IPS-18c (cell line): ENCODE data around the gene ADAMTS2.

Experiments used
- H3K4me3 ChIP-seq: 2 replicates; pipeline ENCODE4 v1.7.0; 2013; ENCODE audit warnings: low read depth, mild to moderate bottlenecking, low read length, moderate library complexity; ENCODE audit not compliant: insufficient read depth
- H3K9me3 ChIP-seq: one replicate; pipeline ENCODE4 v1.6.1; 2013; ENCODE audit warnings: mild to moderate bottlenecking, low read length, moderate library complexity; ENCODE audit not compliant: control insufficient read depth, insufficient read depth

The ADAMTS2 gene

GRCh38 chr5:179215576-179215975 lies 129.7 kb downstream of the ADAMTS2 start:
- Histone ChIP-seq H3K9me3 (no peaks in the 10 kb centered on the region), H3K4me3 (no peak overlapping the region)

GRCh38 chr5:179214678-179215077 lies 130.6 kb downstream of the ADAMTS2 start:
- Histone ChIP-seq H3K4me3 (no peak overlapping the region), H3K9me3 (no peaks in the 10 kb centered on the region)

- no peak overlapping the region for H3K4me3 ChIP-seq
- peaks cover 2% of the 10 kb centered on the region for H3K9me3 ChIP-seq
These were observed 132.4 kb downstream of the ADAMTS2 start for GRCh38 chr5:179212870-179213269.

GRCh38 chr5:179211631-179212030 lies 133.6 kb downstream of the ADAMTS2 start:
- Histone ChIP-seq H3K4me3 (no peak overlapping the region), H3K9me3 (peaks cover 2% of the 10 kb centered on the region)

GRCh38 chr5:179211068-179211467 lies 134.2 kb downstream of the ADAMTS2 start:
- Histone ChIP-seq H3K4me3 (no peak overlapping the region), H3K9me3 (peaks cover 2% of the 10 kb centered on the region)

- Histone ChIP-seq H3K9me3 (peaks cover 2% of the 10 kb centered on the region), H3K4me3 (no peak overlapping the region)
These were observed 134.8 kb downstream of the ADAMTS2 start for GRCh38 chr5:179210478-179210877.

- Histone ChIP-seq H3K4me3 (no peak overlapping the region), H3K9me3 (peaks cover 2% of the 10 kb centered on the region)
These were observed 135.7 kb downstream of the ADAMTS2 start for GRCh38 chr5:179209359-179210150.

- no peak overlapping the region for H3K4me3 ChIP-seq
- H3K9me3 ChIP-seq: peaks cover 2% of the 10 kb centered on the region
These were observed 136.4 kb downstream of the ADAMTS2 start for GRCh38 chr5:179208706-179209358.

GRCh38 chr5:179207920-179208705 lies 137.1 kb downstream of the ADAMTS2 start:
- H3K9me3 ChIP-seq: peaks cover 2% of the 10 kb centered on the region
- no peak overlapping the region for H3K4me3 ChIP-seq

- peaks cover 2% of the 10 kb centered on the region for H3K9me3 ChIP-seq
- H3K4me3 ChIP-seq: no peak overlapping the region
These were observed 137.8 kb downstream of the ADAMTS2 start for GRCh38 chr5:179207470-179207869.

GRCh38 chr5:179206366-179206765 lies 138.9 kb downstream of the ADAMTS2 start:
- H3K4me3 ChIP-seq: no peak overlapping the region
- peaks cover 2% of the 10 kb centered on the region for H3K9me3 ChIP-seq

- no peak overlapping the region for H3K4me3 ChIP-seq
- H3K9me3 ChIP-seq: peaks cover 2% of the 10 kb centered on the region
These were observed 140.0 kb downstream of the ADAMTS2 start for GRCh38 chr5:179205277-179205676.

- no peak overlapping the region for H3K4me3 ChIP-seq
- H3K9me3 ChIP-seq: peaks cover 2% of the 10 kb centered on the region
These were observed 140.7 kb downstream of the ADAMTS2 start for GRCh38 chr5:179204572-179204971.

- H3K4me3 ChIP-seq: no peak overlapping the region
- no peaks in the 10 kb centered on the region for H3K9me3 ChIP-seq
These were observed 142.0 kb downstream of the ADAMTS2 start for GRCh38 chr5:179203248-179203647.

GRCh38 chr5:179201986-179202385 lies 143.3 kb downstream of the ADAMTS2 start:
- no peak overlapping the region for H3K4me3 ChIP-seq
- no peaks in the 10 kb centered on the region for H3K9me3 ChIP-seq

- H3K9me3 ChIP-seq: no peaks in the 10 kb centered on the region
These were observed 146.0 kb downstream of the ADAMTS2 start for GRCh38 chr5:179199246-179199645.

GRCh38 chr5:179198825-179199224 lies 146.4 kb downstream of the ADAMTS2 start:
- H3K9me3 ChIP-seq: no peaks in the 10 kb centered on the region
- no peak overlapping the region for H3K4me3 ChIP-seq

More at GRCh38 chr5:179199246-179199645, 146.0 kb downstream of the ADAMTS2 start:
- H3K4me3 ChIP-seq: no peak overlapping the region
